ENCODE data around the gene CEMIP2.

DNA sequence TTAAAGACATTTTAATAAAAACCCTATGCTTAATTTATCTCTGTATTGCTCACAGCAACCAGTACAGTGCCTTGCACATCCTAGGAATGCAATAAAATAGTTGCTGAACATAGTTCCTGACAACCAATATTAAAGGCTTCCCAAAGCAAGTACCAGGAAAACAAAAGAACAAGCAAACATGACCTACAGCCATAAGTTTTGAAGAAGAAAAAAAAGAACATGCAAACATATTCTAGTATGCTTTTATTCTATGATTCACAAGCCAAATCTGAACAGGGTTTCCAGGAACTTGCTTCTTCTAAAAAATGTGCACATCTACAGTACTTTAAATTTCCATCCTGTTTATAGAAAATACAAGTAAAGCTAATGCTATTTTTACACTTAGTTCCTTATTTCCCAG, 4.5 kb downstream of the CEMIP2 start:
- no peak for TF ChIP-seq EZH2 (IDR thresholded peaks at IDR 0.05)
- TF ChIP-seq POLR2AphosphoS5 (IDR thresholded peaks at IDR 0.05; ENCODE audit: borderline replicate concordance, low read depth, low read length), result no peak
